ENCODE data around the gene BHMT.

Gene BHMT

GRCh38 chr5:79111387-79111959, at the start of gene BHMT:
Gene BHMT (plus strand): TSS chr5:79111809. CDS start chr5:79111886, 77 bp downstream.
- in situ Hi-C loops (cut with MboI; ENCODE audit: low sequenced_read_pairs): no loop called here

GRCh38 chr5:79062436-79062835, 49.2 kb upstream of the BHMT start:
- in situ Hi-C loops (cut with MboI; ENCODE audit: low sequenced_read_pairs): no loop called here

- in situ Hi-C loops (cut with MboI; ENCODE audit: low sequenced_read_pairs): no loop called here
Observed at GRCh38 chr5:79069488-79070349, 41.9 kb upstream of the BHMT start, which contains the start of the genes BHMT2 and DMGDH. Gene BHMT2 (plus strand): TSS chr5:79069767. CDS start chr5:79069783, 16 bp downstream. Gene DMGDH (minus strand): TSS chr5:79069674. CDS start chr5:79069620, 54 bp downstream.

GRCh38 chr5:79070350-79070667, 41.3 kb upstream of the BHMT start:
- in situ Hi-C loops (cut with MboI; ENCODE audit: low sequenced_read_pairs): no loop called here

GRCh38 chr5:79074641-79075040, 37.0 kb upstream of the BHMT start:
- in situ Hi-C loops (cut with MboI; ENCODE audit: low sequenced_read_pairs): no loop called here

GRCh38 chr5:79075646-79076426, 35.8 kb upstream of the BHMT start:
- in situ Hi-C loops (cut with MboI; ENCODE audit: low sequenced_read_pairs): no loop called here

GRCh38 chr5:79076819-79077218, 34.8 kb upstream of the BHMT start:
- in situ Hi-C loops (cut with MboI; ENCODE audit: low sequenced_read_pairs): no loop called here

GRCh38 chr5:79077680-79078365, 33.8 kb upstream of the BHMT start:
- in situ Hi-C loops (cut with MboI; ENCODE audit: low sequenced_read_pairs): no loop called here

- in situ Hi-C loops (cut with MboI; ENCODE audit: low sequenced_read_pairs): no loop called here
Observed at GRCh38 chr5:79080804-79081203, 30.8 kb upstream of the BHMT start.

GRCh38 chr5:79081779-79082178, 29.8 kb upstream of the BHMT start:
- in situ Hi-C loops (cut with MboI; ENCODE audit: low sequenced_read_pairs): no loop called here

- in situ Hi-C loops (cut with MboI; ENCODE audit: low sequenced_read_pairs): no loop called here
Observed at GRCh38 chr5:79086116-79086515, 25.5 kb upstream of the BHMT start.

- in situ Hi-C loops (cut with MboI; ENCODE audit: low sequenced_read_pairs): no loop called here
Observed at GRCh38 chr5:79088507-79088906, 23.1 kb upstream of the BHMT start.

GRCh38 chr5:79091064-79091463, 20.5 kb upstream of the BHMT start:
- in situ Hi-C loops (cut with MboI; ENCODE audit: low sequenced_read_pairs): no loop called here

GRCh38 chr5:79093762-79094161, 17.8 kb upstream of the BHMT start:
- in situ Hi-C loops (cut with MboI; ENCODE audit: low sequenced_read_pairs): no loop called here

GRCh38 chr5:79105868-79106267, 5.7 kb upstream of the BHMT start:
- in situ Hi-C loops (cut with MboI; ENCODE audit: low sequenced_read_pairs): no loop called here

- in situ Hi-C loops (cut with MboI; ENCODE audit: low sequenced_read_pairs): no loop called here
Observed at GRCh38 chr5:79107020-79107796, 4.4 kb upstream of the BHMT start.

GRCh38 chr5:79108086-79108485, 3.5 kb upstream of the BHMT start:
- in situ Hi-C loops (cut with MboI; ENCODE audit: low sequenced_read_pairs): no loop called here

- in situ Hi-C loops (cut with MboI; ENCODE audit: low sequenced_read_pairs): no loop called here
Observed at GRCh38 chr5:79108792-79109191, 2.8 kb upstream of the BHMT start.

GRCh38 chr5:79109527-79110492, 1.8 kb upstream of the BHMT start:
- in situ Hi-C loops (cut with MboI; ENCODE audit: low sequenced_read_pairs): no loop called here
